NCI-H69 (cell line): ENCODE results near the gene TNXB.
"Not testable (repeated sequence)": the region's sequence is repeated elsewhere in the genome, so short reads cannot be mapped to it uniquely, and the experiment has no call there.

Experiments used
- DNase-seq: peaks from one replicate; lab custom pipeline; 2025; lab: John Stamatoyannopoulos, UW

Gene TNXB

GRCh38 chr6:32064706-32065105 lies 44.4 kb downstream of the TNXB start:
- no peak for DNase-seq

GRCh38 chr6:32060966-32061655 lies 48.0 kb downstream of the TNXB start:
- no peak for DNase-seq

DNA sequence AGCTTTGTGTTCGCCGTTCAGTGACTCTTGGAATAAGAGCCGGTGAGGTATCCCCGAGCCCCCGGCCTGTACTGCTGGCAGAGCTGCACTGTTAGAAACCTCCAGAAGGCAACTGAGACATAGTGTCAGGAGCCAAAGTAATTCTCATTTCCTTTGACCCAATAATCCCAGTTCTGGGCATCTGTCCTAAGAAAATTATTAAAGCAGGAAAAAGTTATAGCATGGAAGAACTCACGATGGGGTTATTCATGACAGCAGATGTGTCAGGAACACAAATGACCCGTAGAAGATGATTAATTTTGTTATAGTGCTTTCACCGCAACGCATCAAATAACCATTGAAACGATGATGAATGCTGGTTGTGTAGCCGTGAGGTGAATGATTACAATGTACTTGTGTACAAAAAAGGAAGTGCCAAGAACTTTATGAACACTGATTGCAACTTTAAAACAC lies 50.6 kb downstream of the TNXB start:
- no peak for DNase-seq

DNA sequence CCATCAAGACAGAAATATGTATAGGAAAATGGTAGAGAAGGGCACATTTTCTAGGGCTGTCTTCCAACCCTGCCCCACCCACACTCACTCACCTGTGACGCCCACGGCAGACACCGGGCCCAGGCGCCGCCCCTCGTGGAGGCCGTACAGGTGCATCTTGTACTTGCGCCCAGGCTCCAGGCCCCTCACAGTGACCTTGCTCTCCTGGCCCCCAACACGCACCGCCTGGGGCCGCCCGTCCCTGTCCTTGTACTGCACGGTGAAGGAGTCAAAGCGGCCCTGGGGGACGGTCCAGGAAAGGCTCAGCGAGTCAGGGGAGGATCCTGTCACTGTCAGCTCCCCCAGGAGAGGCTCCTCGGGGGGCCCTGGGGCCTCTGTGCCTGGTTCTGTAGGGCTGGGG lies 51.2 kb downstream of the TNXB start:
- DNase-seq = no peak

GRCh38 chr6:32056254-32056653 lies 52.9 kb downstream of the TNXB start:
- no peak for DNase-seq

GRCh38 chr6:32055756-32056155 lies 53.4 kb downstream of the TNXB start:
- not testable (repeated sequence) for DNase-seq

DNA sequence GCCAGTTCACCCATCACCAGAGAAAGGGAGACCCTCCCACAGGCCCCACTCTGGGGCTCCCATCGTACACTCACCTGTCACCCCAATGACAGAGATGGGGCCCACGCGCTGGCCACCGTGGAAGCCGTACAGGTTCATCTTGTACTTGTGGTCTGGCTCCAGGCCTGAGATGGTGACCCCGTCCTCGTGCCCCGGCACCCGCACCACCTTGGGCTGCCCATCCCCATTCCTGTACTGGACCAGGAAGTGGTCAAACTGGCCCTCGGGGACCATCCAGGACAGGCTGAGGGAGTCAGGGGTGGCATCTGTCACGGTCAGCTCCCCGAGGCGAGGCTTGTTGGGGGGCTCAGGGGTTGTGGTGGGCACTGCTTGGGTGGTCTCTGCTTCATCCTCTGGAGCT lies 55.8 kb downstream of the TNXB start:
- DNase-seq = not testable (repeated sequence)

GRCh38 chr6:32052626-32053025 lies 56.5 kb downstream of the TNXB start:
- not testable (repeated sequence) for DNase-seq

DNA sequence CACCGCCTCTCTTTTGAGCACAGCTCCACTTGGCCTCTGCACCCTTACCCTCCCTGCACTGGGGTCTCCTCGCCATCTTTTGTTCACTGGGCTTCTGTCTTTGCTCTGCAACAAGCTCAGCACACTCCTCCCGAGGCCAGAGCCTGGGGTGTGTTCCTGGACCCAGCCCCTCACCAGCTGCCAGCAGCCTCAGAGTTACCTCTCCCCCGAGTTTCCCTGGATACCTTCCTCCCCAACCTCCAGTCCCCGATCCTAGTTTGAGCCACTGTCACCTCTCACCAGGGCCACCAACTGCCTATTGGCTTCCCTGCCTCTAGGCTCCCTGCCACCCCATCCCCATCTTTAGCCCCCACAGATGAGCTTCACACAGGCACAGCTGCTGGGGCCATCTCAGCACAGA lies 58.6 kb downstream of the TNXB start:
- DNase-seq = no peak

DNA sequence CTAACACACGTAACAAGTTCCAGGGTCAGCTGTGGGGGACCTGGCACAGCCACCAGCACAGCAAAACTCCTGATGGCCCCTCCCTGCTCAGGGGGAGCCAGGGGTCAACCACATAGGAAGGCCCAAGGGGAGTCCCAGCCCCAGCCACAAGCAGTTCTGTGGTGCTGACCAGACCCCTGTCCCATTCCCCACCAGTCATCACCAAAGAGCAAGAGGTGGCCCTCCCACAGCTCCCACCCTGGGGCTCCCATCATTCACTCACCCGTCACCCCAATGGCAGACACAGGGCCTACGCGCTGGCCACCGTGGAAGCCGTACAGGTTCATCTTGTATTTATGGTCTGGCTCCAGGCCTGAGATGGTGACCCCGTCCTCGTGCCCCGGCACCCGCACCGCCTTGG lies 59.4 kb downstream of the TNXB start:
- not testable (repeated sequence) for DNase-seq

- DNase-seq = not testable (repeated sequence)
Measured at GRCh38 chr6:32049149-32049548, 60.0 kb downstream of the TNXB start.

DNA sequence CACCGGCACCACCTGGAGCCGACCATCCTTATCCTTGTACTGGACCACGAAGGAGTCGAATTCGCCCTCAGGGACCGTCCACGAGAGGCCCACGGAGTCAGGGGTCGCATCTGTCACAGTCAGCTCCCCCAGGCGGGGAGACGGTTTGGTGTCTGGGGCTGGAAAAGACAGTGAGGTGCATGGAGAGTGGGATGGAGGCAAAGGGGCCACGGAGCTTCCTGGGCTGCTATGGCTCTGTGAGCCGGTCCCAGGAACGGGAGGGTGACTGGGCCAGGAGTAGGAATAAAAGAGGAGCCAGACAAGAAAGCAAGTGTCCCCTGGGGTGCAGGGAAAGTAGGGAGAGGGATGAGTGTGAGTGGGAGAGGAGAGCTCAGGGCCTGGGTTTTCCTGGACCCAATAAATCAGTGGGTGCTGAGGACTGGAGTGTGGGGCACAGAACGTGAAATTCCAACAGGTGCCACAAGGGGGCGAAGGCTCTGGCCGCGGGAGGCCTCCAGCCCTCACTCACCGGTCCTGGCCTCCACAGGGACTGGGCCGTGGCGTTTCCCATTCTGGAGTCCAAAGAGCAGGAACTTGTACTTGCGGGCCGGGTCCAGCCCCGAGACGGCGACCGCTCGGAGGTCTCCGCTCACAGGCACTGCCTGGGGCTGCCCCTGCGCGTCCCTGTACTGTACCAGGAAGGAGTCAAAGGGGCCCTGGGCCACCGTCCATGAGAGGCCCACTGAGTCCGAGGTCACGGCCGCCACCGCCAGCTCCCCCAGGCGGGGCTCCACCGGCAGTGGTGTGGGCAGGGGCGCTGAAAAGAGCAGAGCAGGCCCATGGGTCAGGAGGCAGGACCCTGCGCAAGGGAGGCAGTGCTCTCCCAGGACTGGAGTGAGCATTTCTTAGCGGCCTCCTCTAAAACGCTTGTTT lies 61.0 kb downstream of the TNXB start:
- DNase-seq = peak; percentile 61

DNA sequence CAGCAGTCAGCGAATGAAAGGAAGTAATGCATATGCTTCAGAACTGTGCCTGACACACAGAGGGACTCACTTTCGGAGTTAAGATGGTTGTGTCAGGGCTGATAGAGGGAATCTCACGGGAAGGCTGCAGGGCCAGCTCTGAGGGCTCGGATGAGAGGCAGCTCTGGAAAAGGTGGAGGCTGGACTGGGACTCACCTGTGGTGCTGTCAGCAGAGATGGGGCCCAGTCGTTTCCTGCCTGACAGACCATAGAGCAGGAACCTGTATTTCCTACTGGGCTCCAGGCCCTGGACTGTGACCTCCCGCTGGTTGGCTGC lies 61.6 kb downstream of the TNXB start:
- DNase-seq = no peak

DNA sequence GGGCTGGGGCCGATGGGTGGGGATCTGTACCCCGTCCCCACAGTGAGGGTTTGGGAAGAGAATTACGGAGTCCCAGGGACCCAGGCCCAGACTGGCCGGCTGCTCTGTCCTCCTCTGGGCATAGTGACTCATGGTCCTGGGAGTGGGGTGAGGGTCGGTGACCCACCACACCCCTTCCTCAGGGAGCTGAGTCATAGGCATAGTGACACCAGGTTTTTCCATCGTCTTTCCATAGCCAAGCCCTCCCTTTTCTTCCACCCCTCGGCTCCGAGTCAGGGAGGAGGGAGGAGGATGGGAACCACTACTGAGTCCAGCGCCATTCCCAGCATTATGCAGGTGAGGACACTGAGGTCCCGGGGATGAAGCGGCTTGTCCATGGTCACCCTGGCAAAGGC lies 62.1 kb downstream of the TNXB start:
- DNase-seq = peak; percentile 36

DNA sequence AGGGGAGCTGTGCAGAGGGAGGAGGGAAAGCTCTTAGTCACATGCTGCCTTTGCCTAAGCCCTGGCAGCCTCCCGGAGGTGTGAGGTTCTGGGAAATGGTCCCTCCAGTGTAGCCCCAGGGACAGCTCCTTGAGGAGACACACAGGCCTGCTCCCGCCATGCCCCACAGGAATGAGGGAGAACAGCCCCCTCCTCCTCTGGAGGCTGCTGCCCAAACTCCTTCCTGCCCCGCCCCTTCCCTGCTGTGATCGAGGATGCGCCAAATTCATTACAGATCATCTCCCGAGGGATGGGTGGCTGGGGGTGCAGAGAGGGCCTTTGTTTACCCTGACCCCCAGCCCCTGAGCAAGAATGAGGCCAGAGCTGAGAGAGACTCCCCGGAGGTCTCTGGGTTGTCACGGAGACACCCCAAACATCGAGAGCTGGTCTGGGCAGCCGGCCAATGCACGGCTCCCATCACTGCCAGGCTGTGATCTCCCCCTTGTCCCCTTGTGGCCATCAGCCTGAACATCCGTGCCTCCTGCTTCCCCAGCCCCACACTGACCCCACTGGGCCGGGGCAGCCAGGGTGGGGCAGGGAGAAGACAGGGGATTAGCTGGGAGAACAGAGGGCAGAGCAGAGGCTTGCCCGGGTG lies 62.6 kb downstream of the TNXB start:
- peak; percentile 86 for DNase-seq

DNA sequence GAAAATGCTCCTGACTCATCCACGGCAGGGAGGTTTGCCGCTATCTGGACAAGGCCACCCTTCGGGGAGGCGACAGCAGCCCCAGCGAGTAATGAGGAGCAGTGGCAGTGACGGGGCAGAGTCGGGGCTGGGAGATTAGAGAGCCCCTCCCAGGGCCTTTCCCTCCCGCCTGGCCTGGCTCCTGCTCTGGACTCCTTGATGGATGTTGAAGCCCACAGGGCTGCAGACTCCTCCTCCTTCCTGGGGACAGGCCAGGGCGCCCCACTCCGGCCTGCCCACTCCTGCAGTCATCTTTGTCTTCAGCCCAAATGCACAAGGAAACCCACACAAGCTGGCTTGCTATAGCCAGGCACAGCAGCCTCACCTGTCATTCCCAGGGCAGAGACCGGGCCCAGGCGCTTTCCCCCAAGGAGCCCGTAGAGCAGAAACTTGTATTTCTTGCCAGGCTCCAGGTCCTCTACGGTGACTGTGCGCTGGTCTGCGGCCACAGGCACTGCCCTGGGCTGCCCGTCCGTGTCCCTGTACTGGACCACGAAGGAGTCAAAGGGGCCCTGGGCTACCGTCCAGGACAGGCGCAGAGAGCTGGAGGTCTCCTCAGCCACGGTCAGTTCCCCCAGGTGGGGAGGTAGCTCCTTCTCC lies 63.2 kb downstream of the TNXB start:
- no peak for DNase-seq

GRCh38 chr6:32044916-32045315 lies 64.2 kb downstream of the TNXB start:
- DNase-seq = not testable (repeated sequence)

DNA sequence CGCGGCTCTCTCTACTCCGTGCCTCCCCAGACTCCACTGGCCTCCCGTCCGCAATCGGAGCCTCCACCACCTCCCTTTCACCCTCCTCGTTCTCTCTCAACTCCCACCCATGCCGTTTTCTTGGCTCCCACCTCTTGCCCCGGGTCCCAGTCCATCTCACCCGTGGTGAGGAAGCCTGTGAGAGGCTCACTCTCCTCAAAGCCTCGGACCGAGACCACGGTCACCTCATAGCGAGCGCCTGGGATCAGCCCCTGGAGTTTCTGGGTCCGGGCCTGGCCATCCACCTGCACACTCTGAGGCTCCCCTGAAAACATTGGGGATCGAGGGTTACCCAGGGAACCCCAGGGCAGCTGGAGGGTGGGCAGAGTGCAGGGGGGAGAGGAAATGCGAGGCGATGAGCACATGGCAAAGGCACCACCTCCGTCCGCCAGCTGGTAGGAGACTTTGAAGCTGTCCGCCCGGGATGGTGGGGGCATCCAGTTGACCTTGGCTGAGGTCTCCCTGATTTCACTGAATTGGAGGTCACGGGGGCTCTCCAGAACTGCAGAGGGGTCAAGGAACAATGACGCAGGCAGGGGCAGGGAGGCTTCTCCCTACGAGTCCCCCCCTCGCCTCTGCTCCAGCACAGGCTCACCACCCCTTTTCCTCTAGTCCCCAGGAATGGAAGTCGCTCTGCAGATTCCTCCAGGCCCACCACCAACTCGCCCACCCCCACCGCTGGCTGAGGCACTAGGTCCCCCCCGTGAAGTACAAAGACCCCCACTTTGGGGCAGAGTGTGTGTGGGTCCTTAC lies 65.4 kb downstream of the TNXB start:
- not testable (repeated sequence) for DNase-seq

GRCh38 chr6:32042276-32042675 lies 66.9 kb downstream of the TNXB start:
- DNase-seq = not testable (repeated sequence)

- not testable (repeated sequence) for DNase-seq
Measured at GRCh38 chr6:32041385-32041784, 67.8 kb downstream of the TNXB start.

DNA sequence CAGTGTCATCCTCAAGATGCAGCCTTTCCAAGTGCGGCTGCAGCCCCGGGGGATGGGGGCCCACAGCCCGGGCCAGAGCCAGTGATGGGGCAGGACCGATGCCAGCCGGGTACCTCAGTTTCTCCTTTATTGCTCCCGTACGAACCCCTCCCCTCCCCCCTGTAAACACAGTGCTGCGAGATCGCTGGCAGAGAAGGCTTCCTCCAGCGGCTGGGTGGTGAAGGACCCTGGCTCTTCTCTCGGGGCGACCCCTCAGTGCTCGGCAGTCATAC lies 68.2 kb downstream of the TNXB start:
- not testable (repeated sequence) for DNase-seq
